ENCODE results near the gene MINK1. TPM values are rescaled to one million over a fixed set of nuclear protein-coding genes. Genes with fewer than 3 reads are reported as not detected.

Gene MINK1
- total RNA-seq, 6 experiments from 2014 or later, result 68.5 to 82.4 (median 71.6) TPM

DNA sequence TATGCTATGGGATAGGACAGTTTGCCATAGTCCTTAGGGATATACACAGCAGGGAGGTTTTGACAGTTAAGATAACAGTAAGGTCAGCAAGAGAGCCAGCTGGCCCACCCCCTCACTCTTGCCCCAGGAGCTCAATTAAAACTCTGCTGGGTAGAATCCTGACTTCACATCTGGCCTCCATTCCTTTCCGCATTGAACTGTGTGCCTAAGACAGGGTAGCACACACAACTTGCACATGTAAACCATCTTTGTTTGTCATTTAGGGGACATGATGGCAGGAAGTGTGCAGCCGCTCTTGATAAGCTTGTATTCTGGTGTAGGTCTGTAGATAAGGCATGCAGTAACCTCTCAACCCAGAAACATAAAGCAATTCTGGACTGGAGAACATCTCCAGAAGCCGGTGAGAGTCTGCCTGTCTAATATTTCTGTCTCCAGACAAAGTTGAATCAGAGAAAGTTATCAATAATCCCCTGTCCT, 5.2 kb downstream of the MINK1 start:
- H3K27ac Mint-ChIP-seq, result no peak overlapping the region
- TF ChIP-seq, protein P1, sequence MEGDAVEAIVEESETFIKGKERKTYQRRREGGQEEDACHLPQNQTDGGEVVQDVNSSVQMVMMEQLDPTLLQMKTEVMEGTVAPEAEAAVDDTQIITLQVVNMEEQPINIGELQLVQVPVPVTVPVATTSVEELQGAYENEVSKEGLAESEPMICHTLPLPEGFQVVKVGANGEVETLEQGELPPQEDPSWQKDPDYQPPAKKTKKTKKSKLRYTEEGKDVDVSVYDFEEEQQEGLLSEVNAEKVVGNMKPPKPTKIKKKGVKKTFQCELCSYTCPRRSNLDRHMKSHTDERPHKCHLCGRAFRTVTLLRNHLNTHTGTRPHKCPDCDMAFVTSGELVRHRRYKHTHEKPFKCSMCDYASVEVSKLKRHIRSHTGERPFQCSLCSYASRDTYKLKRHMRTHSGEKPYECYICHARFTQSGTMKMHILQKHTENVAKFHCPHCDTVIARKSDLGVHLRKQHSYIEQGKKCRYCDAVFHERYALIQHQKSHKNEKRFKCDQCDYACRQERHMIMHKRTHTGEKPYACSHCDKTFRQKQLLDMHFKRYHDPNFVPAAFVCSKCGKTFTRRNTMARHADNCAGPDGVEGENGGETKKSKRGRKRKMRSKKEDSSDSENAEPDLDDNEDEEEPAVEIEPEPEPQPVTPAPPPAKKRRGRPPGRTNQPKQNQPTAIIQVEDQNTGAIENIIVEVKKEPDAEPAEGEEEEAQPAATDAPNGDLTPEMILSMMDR (IDR thresholded peaks at IDR 0.05), result no peak
- H3K27me3 Mint-ChIP-seq (ENCODE audit: insufficient read depth), result no peaks in the 10 kb centered on the region
- H3K9me3 Mint-ChIP-seq, result no peaks in the 10 kb centered on the region
- no peak for DNase-seq
- peaks cover 45% of the 10 kb centered on the region for H3K4me1 Mint-ChIP-seq (ENCODE audit: low read depth)
- H3K4me3 Mint-ChIP-seq, result no peak overlapping the region
- no peaks in the 10 kb centered on the region for H3K36me3 Mint-ChIP-seq (ENCODE audit: low read depth)

DNA sequence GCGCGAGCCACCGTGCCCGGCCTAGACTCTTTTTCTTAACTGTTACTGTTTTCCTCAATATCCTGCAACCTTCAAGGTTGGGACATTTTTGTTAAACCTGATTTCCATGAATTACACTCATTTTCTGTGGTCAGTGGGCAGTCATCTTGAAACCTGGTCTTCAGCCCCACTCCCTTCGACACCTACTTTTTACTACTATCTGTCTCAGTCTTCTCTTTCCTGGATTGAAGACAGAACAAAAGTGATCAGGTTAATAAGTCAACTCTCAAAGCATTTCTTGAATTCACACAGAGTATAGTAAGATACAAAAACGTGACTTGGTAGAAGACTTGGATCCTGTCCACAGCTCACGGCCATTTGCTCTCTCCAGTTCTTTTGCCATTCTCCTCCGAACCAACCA, 6.1 kb downstream of the MINK1 start:
- Mint-ChIP-seq H3K4me1 (ENCODE audit: low read depth) (peaks cover 42% of the 10 kb centered on the region), H3K27ac (no peak overlapping the region), H3K36me3 (ENCODE audit: low read depth) (no peaks in the 10 kb centered on the region), H3K27me3 (ENCODE audit: insufficient read depth) (no peaks in the 10 kb centered on the region), H3K9me3 (no peaks in the 10 kb centered on the region), H3K4me3 (no peak overlapping the region)
- TF ChIP-seq, protein P1 (IDR thresholded peaks at IDR 0.05), result no peak
- DNase-seq, result no peak

DNA sequence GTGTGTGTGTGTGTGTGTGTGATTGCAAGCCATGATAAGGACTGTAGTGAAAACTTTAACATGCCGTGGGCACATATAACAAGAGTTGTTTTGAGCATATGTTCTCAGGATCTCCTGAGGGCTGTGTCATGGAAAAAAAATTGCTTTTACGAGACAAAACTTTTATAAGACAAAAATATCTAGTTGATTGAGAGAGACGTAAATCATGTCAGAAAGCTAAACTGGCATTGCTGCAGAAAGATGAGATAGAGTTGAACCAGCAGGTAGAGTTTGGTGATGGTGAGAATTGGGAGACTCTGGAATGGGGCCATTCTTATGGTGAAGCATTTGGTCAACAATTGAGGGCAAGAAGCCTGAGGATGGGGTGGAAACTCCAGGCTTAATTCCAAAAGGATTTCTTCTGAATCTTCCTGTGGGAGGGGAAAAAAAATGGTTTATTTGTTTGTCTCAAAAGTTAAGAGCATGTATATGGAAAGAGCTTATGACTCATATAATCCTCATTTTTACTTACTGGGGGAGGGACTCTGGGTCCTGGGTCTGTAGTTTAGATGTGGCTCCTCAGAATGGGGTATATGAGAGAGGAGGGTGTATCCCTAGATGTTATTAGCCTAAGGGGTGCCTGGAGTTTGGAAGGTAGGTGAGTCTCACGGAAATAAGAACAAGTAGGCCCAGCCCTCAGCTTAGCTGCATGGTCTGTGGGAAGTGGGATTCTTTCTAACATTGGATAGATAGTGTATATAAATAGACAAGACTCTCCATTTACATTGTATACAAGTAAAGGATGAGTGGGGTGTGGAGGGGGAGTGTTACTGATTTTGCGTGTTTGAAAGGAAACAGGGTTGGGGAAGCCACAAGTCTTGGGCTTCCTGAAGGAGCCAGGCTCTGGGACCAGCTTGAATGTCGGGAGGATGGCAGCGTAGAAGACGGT, 7.1 kb downstream of the MINK1 start:
- H3K27me3 Mint-ChIP-seq (ENCODE audit: insufficient read depth), result no peaks in the 10 kb centered on the region
- peaks cover 32% of the 10 kb centered on the region for H3K4me1 Mint-ChIP-seq (ENCODE audit: low read depth)
- peak; percentile 4 for DNase-seq
- peak overlapping the region; percentile 9; the same call in 1 of the 2 replicates for H3K27ac Mint-ChIP-seq
- H3K4me3 Mint-ChIP-seq, result no peak overlapping the region
- TF ChIP-seq, protein P1 (IDR thresholded peaks at IDR 0.05), result no peak
- peaks cover 4% of the 10 kb centered on the region; the same call in 1 of the 2 replicates for H3K36me3 Mint-ChIP-seq (ENCODE audit: low read depth)
- H3K9me3 Mint-ChIP-seq, result no peaks in the 10 kb centered on the region

DNA sequence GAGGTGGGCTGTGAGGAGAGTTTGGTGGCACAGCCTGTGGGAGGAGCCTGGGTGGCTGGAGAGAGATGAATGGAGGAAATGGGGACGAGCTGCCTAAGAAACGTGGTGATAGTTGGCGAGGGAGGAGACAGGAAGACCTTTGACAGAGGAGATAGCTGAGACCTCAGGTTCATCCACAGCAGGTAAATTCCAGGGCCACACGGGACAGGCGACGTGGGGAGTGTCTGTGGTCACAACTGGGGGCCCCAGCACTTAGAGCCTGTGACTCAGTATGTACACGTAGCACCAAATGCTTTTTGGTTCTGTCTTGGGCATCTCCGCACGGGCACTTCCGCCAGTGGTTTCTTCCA, 7.7 kb downstream of the MINK1 start:
- Mint-ChIP-seq H3K27me3 (ENCODE audit: insufficient read depth) (no peaks in the 10 kb centered on the region; the same call in 1 of the 2 replicates), H3K36me3 (ENCODE audit: low read depth) (peaks cover 5% of the 10 kb centered on the region; the same call in 1 of the 2 replicates), H3K4me1 (ENCODE audit: low read depth) (peaks cover 29% of the 10 kb centered on the region), H3K27ac (no peak overlapping the region), H3K4me3 (no peak overlapping the region), H3K9me3 (no peaks in the 10 kb centered on the region)
- TF ChIP-seq, protein P1 (IDR thresholded peaks at IDR 0.05), result no peak
- no peak for DNase-seq

DNA sequence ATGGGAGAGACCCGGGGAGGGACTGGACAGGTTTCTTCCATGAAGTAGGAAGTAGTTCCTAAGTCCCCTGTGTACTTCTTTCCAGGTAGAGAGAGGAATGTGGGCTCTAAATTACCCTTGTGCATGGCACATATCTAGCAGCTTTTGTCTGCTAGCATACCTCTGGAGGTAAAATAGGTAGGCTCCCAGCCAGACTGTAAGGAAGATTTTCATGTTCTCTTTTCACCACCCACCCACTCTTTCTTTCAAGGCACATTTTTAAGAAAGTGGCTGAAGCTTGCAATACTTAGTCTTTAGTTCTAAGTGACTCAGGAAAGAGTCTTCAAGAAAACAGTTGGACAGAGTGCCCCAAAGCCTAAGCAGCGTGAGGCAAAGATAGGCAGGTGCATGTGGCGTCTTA, 9.2 kb downstream of the MINK1 start:
- Mint-ChIP-seq H3K4me3 (no peak overlapping the region), H3K36me3 (ENCODE audit: low read depth) (peaks cover 5% of the 10 kb centered on the region; the same call in 1 of the 2 replicates), H3K27me3 (ENCODE audit: insufficient read depth) (no peaks in the 10 kb centered on the region; the same call in 1 of the 2 replicates), H3K27ac (no peak overlapping the region), H3K9me3 (no peaks in the 10 kb centered on the region), H3K4me1 (ENCODE audit: low read depth) (peaks cover 25% of the 10 kb centered on the region)
- no peak for DNase-seq
- TF ChIP-seq, protein P1 (IDR thresholded peaks at IDR 0.05), result no peak
